Stimulated activated CD4-positive, alpha-beta T cell treated with anti-CD3 and anti-CD28 coated beads, Interleukin-1b, Interleukin-23, amount 100 ng/mL, for 48 hours (primary cell): ENCODE results near the gene PEAK1.
"Not testable (repeated sequence)": the region's sequence is repeated elsewhere in the genome, so short reads cannot be mapped to it uniquely, and the experiment has no call there.

ENCODE experiments used
- DNase-seq: peaks from one replicate; pipeline ENCODE4 v3.0.0-alpha.2; 2020

The PEAK1 gene

DNA sequence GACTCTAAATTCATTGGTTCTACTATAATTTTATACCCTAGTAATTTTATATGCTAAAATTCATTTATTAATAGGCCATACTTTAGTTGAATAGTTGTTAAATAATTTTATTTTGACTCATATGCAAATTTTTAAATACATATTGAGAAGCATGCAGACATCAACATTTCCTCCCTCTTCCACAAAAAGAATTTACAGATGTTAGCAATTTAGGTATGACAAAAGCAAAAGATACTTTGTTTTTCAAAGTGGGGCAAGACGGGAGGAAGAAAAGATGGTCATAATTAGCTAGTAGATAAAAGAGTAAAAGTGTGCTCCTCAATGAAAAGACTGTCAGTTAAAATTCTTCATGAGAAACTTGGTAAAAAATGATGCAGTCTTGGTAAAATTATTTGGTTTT lies 200.1 kb downstream of the PEAK1 start:
- no peak for DNase-seq

DNA sequence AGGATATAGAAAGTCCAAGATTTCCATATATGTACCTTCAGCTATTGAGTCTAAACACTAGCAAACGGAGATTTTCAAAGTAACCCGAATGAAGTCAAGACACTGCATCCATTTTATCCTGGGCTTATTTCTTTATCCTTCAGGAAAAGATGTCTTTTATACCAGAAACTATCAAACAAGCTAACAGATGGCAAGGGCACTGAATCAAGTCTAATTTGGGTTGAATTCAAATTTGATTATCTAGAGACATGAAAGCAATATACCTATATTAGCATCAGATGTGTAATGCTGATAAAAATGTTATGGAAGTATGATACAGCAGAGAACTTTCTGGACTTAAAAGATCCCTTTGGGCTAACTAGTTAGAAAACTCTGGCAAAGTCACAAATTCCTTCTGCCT lies 210.7 kb downstream of the PEAK1 start:
- DNase-seq: no peak

DNA sequence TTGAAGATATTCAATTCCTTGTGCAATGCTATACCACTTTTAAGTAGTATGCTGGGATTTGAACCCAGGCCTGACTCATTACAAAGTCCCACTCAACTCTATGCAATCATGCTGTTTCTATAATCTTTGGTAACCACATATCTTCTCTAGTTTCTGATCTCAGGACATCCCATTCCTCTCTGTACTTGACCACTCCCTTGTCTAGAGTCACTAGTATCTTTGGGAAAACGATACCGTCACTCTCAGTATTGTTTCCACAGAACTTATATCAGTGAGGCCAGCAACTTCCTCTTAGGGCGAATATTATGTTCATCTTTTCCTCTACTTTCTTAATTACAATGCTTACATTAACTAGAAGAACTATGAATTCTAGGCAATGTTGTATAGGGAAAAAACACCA lies 211.7 kb downstream of the PEAK1 start:
- no peak for DNase-seq

DNA sequence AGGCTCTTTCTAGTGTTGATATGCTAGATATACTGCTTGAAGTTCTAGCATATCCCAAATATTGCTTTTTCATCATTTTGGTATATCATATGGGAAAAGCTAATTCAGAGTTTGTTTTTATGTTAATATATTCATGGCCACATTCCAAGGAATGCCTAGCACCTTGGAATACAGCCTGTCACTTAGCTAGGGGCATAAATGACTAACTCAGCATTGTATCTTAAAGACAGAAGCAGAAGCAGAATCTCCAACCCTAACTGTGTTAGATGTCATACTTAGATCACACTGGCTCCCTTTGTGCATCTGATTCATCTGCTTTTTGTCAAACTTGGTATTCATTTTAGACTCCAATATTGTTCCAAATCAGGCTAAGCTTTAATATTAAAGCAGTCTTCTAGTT lies 218.2 kb downstream of the PEAK1 start:
- DNase-seq: no peak

DNA sequence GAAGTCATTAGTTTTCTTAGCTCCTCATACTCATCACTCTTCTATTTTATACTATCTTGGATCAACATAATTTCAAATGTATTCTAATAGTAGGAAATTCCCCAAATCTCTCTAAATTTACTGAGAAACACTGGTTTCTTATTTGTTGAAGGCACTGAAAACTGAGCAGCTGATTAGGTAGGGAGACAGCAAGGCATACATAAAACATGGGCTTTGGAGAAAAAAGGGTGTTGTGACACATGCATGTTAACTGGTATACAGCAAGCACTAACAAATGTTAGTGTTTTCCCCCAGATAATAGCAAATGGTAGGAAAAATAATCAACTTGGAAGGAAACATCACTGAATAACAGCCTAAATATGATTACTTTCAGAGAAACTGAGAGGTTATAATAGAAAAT lies 223.5 kb downstream of the PEAK1 start:
- DNase-seq: no peak

DNA sequence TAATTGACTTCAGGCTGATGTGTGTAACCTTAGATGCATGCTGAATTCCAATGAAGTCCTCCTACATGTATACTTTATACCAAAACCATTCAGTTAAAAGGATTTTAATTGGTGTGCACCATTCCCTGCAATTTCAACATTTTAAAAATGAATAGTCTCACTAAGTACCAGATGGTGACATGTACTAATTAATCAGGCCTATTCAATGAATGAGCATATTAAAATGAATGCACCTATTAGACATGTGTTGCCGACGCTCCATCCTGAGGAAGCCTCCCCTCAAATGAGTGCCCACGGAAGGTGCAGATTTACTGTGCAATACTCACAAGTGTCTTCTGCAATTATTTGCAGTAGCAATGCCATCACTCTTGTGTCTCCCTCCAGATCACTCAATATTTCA lies 224.3 kb downstream of the PEAK1 start:
- no peak for DNase-seq

DNA sequence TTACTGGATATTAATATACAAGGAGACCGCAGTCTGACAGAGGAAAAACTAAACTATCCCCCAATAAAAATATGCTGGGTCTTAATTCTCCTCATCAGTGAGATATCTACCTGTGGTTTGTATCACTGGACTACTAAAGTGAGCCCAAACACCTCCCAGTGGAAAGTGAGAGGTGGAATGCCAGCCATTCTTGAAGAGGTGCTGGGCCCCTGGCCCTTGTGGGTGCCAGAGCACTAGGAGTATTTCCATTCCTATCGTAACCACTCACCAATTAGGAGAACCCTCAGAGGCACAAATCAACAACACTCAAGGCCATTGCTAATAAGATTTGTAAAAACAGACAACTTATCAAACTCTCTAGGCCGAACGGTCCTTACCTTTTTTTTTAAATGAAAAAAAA lies 227.5 kb downstream of the PEAK1 start:
- no peak for DNase-seq

DNA sequence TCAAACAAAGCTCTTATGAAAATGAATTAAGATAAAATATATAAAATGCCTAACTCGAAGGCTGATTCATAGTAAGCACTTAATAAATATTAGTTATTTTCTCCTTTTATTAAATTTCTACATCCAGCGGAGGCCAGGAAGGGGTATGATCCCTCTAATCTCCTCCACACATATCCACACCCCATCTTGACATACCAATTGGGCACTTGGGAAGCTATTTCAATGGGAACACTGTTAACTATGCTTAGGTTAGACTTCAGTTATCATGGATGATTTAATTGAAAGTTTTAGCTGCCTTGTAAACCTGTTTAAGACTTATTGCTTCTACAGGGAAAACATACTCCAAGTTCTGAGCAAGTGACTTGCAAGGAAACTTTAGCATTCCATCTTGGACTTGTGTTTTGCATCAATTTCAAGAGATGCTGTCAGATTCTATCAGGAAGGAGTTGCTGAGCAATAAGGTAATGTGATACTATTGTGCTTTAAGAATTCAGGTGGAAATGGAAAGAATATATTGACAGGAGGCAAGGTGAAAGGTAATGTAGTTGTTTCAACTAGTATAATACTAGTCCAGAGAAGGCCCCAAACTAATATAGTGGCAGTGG lies 228.6 kb downstream of the PEAK1 start:
- no peak for DNase-seq

DNA sequence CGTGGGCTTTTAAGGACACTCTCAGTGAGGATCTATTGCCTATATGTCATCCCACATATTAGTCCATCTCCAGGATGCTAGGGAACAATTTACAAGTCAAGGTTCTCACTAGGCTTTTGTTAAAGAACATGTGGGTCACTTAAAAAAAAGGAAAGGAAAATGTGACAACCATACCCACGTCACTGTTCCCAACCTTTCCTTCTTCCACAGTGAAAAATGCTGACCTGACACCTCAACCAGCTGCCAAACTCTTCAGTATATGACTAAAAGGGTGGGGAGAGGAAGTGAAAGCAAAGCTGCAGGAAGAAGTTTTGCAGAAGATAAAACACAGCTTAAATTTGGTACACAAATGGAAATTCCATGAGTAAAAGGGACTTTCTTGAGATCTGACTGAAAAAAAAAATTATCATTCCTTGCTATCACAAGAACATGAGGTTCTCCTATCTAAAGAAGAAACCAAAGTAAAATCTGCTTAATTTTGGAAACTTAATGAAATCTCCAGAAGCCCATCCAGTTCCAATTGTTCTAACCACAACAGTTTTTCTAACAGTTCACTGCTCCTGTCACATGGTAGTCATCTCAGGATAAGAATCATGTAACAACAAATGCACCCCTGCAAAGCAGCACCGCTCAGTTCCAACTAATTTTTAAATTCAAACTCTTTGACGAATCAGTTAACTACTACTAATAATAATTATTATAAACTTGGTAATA lies 232.0 kb downstream of the PEAK1 start:
- no peak for DNase-seq

DNA sequence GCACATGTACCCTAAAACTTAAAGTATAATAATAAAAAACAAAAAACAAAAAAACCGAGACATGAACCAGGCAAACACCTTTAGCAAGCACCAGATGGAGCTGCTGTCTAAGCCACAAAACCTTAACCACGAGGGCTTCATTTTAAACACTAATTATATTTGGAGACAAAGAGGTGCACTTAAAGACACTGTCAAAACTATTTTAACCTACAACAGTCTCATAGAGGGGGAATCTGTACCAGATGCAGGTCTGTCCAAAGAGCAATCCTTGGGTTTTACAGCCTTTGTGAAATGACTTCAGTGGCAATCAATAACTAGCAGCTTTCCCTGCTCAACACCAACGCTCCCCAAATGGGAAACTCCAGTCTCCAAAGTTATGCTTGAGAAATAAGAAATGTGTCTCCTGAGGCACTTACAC lies 233.3 kb downstream of the PEAK1 start:
- DNase-seq: no peak

DNA sequence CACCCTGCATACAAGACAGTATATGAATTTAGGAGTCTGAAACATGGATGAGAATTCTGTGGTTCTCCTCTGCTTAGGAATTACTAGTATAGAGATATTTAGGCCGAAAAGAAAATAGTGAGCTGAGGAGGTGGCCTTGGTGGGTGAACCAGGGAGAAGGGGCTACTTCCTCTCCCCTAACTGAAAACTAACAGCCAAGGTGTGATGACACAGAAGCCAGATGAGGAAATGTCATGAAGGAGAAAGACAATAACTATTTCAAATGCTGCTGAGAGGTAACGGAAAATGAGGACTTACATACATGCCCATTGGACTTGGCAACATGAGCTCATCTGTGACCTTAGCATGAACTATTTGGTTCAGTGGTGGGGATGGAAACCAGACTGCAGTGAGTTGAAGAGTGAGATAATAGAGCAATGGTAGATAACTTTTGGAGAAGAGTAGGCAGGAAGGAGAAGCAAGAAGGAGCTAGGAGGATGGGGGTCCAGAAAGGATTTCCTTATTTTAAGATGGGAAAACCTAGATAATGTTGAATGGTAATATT lies 234.6 kb downstream of the PEAK1 start:
- DNase-seq: no peak

DNA sequence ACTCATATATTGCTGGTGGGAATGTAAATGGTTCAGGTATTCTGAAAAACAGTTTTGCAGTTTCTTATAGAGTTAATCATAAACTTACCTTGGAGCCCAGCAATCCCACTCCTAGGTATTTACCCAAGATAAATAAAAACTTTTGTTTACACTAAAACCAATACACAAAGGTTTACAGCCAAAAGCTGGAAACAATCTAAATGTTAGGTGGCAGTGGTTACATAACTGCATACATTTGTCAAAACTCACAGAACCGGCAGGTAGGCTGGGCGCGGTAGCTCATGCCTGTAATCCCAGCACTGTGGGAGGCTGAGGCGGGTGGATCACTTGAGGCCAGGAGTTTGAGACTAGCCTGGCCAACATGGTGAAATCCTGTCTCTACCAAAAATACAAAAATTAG lies 235.6 kb downstream of the PEAK1 start:
- DNase-seq: not testable (repeated sequence)

DNA sequence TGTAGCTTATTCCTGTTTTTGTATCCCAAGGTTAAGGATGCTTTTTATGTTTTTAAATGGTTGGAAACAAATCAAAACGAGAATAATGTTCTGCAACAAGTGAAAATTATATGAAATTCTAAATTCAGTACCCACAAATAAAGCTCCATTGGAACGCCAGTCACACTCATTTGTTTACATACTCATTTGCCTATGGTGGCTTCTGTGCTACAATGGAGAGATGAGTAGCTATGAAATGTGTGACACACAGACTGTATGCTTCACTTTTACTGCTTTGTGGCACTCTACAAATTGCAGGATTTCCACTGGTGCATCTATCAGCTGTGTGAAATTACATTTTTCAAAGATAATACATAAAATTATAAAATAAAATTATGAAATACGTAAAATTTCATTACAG lies 236.8 kb downstream of the PEAK1 start:
- no peak for DNase-seq

DNA sequence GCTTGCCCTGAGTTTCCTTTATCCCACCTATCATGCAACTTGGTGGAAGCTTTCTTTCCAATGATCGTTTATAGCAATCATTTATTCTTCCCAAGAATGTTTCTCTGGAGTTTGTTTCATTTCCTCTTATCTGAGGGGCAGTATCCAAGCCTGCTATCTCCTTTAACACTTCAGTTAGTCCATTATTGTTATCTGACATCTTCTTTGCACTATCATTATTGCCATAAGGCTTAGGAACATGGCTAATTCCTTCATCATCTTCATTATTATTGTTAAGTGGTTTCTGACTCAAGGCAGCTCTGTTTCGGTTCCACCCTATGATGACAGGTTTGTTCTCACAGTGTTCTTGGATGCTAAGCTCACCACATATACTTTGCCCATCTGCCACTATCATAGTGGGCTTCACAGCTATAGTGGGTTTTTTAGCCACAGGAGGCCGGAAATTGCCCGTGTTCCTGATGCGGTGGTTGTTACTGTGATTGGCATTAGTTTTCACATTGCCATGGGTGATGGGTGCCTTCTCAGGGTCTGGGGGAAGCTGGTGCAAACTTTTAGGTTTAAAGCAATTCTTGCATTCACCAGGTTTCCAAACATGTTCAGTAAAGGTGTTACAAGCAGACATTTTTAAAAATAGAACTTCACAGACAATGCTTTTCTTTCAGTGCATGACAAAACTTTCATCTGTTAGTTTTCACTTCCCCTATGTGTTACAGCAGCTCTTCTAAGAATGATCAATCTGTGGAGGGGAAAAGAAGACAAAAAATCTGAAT lies 238.4 kb downstream of the PEAK1 start:
- no peak for DNase-seq

DNA sequence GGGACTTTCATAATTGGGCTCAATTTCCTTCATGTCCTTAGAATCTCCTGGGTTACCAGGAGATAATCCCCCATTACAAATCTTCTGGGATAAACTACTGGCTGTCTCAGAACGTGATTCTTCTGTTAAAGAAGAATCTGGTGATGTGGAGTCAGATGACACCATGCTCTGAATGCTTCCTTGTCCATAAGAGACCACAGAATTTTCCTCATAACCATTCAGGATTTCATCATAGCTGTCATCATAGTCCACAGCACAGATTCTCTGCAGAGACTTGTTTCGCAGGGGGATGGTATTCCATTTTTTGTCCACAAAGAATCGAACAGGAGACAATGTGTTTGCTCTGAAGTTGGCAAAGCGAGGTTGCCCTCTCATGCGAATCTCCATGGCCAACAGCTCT lies 239.1 kb downstream of the PEAK1 start:
- DNase-seq: no peak

DNA sequence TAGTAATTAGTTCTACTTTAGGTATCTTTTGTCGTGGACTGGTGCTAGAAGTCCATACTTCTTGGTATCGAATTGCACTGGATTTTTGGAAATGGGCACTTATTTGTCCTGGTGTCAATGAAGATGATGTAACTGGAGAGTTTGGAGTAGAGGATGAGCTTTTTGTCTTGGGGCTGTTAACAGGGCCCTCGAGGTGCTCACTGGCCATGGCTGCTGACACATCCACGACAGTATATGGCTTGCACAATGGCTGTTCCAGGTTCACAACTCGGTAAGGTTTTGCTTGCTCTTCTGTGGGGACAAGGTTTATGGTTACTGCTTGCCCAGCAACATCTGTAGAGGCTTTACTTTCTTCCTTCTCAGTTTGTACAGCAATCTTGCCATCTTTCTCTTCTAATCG lies 239.6 kb downstream of the PEAK1 start:
- DNase-seq: no peak

DNA sequence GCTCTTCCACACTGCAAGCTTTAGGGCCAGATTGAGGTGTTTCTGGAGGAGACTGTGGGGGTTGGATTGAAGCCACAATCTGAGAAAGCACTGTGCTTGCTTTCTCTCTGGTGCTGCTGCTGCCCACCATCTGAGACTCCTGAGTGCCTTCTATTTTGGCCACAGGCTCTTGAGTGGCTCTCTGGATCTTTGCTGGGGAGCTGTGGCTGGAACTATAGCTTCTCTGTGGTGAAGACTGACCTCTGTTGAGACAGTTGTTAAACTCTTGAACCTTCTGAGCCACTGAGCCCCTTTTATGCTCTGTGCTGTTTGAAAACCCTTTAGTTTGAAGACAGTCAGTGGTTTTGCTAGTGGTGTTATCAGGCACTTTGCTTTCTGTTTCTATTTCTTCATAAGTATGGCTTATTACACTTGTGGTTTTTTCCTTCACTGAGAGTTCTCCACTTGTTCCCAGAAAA lies 240.3 kb downstream of the PEAK1 start:
- no peak for DNase-seq

DNA sequence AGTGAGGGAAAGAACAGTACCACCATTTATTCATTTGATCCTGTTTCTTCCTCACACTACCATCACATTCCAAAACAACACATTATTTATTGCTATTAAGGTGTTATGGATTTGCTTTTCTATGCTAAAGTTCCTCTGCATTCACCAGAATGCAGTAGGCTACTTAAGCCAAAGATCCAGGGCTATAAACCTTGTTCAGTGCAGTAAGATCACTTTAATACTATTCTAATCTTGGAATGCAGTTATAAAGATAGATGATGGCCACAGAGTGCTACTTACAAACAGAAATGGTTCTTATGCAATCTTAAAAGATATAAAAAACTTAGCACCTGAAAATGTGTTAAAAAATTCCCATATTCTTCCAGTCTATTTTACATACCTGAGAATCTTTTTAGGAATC lies 241.5 kb downstream of the PEAK1 start:
- DNase-seq: no peak

DNA sequence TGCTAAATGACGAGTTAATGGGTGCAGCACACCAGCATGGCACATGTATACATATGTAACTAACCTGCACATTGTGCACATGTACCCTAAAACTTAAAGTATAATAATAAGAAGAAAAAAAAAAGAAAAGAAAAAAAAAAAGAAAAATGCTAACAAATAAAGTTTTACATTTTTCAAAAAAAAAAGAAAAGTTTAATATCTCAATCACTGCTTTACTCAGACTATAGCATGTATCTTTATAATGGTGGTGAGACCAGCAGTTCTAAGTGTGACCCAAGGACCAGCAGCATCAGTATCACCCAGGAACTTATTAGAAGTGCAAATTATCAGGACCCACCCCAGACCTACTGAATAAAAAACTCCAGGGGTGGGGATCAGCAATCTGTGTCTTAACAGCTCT lies 243.8 kb downstream of the PEAK1 start:
- DNase-seq: not testable (repeated sequence)

DNA sequence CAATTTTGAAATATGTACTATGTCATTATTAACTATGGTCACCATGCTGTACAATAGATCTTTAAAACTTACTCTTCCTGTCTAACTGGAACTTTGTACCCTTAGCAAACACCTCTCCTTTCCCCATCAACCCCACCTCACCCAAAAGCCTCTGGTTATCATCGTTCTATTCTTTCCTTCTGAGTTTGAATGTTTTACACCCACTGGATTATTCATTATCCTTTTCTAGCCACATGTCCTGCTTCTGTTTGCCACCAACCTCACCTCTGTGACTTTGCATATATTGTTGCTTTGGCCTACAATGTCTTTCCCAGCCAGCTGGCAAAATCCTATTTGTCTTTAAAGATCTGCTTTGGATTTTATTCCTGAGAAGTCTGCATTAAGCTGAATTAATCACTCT lies 246.4 kb downstream of the PEAK1 start:
- no peak for DNase-seq

DNA sequence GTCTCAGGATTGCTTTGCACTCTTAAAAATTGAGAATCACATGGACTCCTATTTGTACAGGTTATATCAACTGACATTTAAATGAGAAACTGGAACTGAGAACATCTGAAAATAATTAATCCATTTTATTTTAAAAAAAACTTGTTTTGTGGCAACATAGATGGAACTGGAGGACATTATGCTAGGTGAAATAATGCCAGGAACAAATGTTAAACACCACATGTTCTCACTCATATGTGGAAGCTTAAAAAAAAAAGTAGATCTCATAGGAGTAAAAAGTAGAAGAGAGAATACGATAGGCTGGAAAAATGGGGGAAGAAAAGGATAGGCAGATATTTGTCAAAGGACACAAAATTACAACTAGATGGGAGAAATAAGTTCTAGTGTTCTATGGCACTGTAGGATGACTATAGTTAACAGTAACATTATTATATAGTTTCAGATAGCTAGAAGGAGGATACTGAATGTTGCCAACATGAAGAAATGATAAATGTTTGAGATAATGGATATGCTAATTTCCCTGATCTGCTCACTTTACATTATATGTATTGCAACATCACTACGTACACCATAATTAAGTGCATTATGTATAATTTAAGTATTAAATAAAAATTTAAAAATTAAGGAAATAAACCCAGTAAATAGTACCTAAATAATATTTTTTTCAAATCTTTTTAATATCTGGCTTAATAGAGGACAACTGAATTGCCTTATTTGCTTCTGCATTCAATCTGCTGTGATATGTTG lies 248.5 kb downstream of the PEAK1 start:
- no peak for DNase-seq

DNA sequence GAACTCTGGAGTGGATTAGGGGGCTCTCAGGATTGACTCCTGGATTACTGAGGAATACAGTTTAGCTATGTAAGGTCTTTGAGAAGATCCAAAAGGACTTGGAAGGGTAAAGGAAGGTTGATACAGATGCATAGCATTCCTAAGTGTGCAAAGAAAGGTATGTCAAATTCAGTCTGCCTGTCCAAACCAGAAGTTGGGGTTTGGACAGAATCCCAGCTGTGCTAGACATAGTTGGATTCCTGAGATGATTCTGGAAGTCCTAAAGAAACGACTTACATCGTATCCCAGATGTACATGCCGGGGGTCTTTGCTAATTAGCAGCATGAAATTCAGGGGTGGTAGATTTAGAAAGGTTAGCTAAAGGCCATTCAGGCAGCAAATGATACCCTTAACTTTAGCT lies 251.3 kb downstream of the PEAK1 start:
- no peak for DNase-seq

DNA sequence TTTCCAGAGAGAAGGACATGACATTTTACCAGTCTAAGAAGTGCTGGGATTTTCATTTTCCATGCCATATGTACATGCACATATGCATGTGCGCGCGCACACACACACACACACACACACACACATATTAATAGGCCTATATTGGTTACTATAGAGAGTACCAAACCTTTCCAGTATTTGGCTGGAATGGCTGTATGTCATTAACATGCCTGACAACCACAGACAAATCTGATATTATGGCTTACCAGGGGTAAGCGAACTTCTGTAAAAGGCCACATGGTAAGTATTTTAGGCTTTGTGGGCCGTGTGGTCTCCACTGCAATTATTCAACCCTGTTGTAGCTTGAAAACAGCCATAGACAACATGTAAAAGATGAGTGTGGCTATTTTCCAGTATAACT lies 251.8 kb downstream of the PEAK1 start:
- no peak for DNase-seq
